CD14-positive monocyte (primary cell): ENCODE data around the gene RUNX2. TPM values are rescaled to one million over a fixed set of nuclear protein-coding genes. Genes with fewer than 3 reads are reported as not detected.

ENCODE experiments used
- DNase-seq, 3 donors: peaks; one replicate each; pipeline ENCODE4 v3.0.0-alpha.2; 2011 to 2022
- H2AFZ ChIP-seq: 2 replicates; pipeline ENCODE4 v1.6.0; 2012; ENCODE audit warnings: mild to moderate bottlenecking, low read depth, low read length, inconsistent platforms; ENCODE audit not compliant: insufficient read depth, poor library complexity, severe bottlenecking
- H3K27ac ChIP-seq, 2 donors: 1 replicate in 1 of 2; 2 replicates in 1 of 2; pipeline ENCODE4 v1.5.1; 2012 to 2013; ENCODE audit warnings: low read length in 2 of 2, control low read depth in 1 of 2, inconsistent platforms in 1 of 2, low read depth in 1 of 2, mild to moderate bottlenecking in 1 of 2
- H3K27me3 ChIP-seq, 2 donors: one replicate each; pipeline versions ENCODE4 v1.6.0 to v1.6.1; 2011 to 2013; ENCODE audit warnings: low read length in 2 of 2; ENCODE audit not compliant: control insufficient read depth in 2 of 2, insufficient read depth in 2 of 2
- H3K36me3 ChIP-seq, 2 donors: replicated peaks in 1 of 2; 1 replicate in 1 of 2; 2 replicates in 1 of 2; pipeline versions ENCODE4 v1.5.1 to v1.6.1; 2012 to 2013; ENCODE audit warnings: low read length in 2 of 2, control low read depth in 1 of 2, inconsistent platforms in 1 of 2, mild to moderate bottlenecking in 1 of 2; ENCODE audit not compliant: insufficient read depth in 2 of 2, control insufficient read depth in 1 of 2
- H3K4me1 ChIP-seq, 2 donors: 1 replicate in 1 of 2; 2 replicates in 1 of 2; pipeline versions ENCODE4 v1.5.1 to v1.6.1; 2012 to 2013; ENCODE audit warnings: low read length in 2 of 2, control low read depth in 1 of 2, inconsistent platforms in 1 of 2, mild to moderate bottlenecking in 1 of 2, moderate library complexity in 1 of 2; ENCODE audit not compliant: insufficient read depth in 2 of 2, control insufficient read depth in 1 of 2
- H3K4me2 ChIP-seq: replicated peaks from 2 replicates; pipeline ENCODE3; 2012; ENCODE audit warnings: low read length, moderate library complexity, mild to moderate bottlenecking; ENCODE audit not compliant: poor library complexity, severe bottlenecking; ENCODE audit errors: extremely low read depth
- H3K4me3 ChIP-seq, 3 experiments: fragments of 200-600 bp in 1 of 3; sonication (generic) in 1 of 3; replicated peaks in 1 of 3; 1 replicate in 2 of 3; 2 replicates in 1 of 3; pipeline ENCODE4 v1.5.1; 2011 to 2013; ENCODE audit warnings: low read length in 3 of 3, mild to moderate bottlenecking in 3 of 3, control low read depth in 2 of 3, low read depth in 2 of 3, inconsistent platforms in 1 of 3, moderate library complexity in 1 of 3
- H3K79me2 ChIP-seq: 2 replicates; pipeline ENCODE4 v1.6.0; 2012; ENCODE audit warnings: mild to moderate bottlenecking, control low read depth, inconsistent platforms, low read length, moderate library complexity; ENCODE audit not compliant: insufficient read depth
- H3K9ac ChIP-seq: 2 replicates; pipeline ENCODE4 v1.6.0; 2017; ENCODE audit warnings: low read length, mild to moderate bottlenecking; ENCODE audit not compliant: insufficient read depth, poor library complexity, severe bottlenecking
- H3K9me3 ChIP-seq, 2 donors: replicated peaks in 1 of 2; 1 replicate in 1 of 2; 2 replicates in 1 of 2; pipeline versions ENCODE4 v1.5.1 to v1.6.1; 2012 to 2013; ENCODE audit warnings: low read length in 2 of 2, control low read depth in 1 of 2; ENCODE audit not compliant: control insufficient read depth in 1 of 2, insufficient read depth in 1 of 2
- H4K20me1 ChIP-seq: 2 replicates; pipeline ENCODE4 v1.6.0; 2012; ENCODE audit warnings: mild to moderate bottlenecking, low read length, control low read depth, moderate library complexity; ENCODE audit not compliant: insufficient read depth
- H3K27ac Mint-ChIP-seq, 7 donors: one replicate each; pipeline ENCODE4 v1.8.0; 2020; ENCODE audit warnings: mild to moderate bottlenecking in 7 of 7, mixed read lengths in 7 of 7, moderate library complexity in 6 of 7, inconsistent platforms in 2 of 7
- H3K27me3 Mint-ChIP-seq, 3 donors: one replicate each; pipeline ENCODE4 v1.8.0; 2021 to 2022; ENCODE audit warnings: low read depth in 3 of 3, mild to moderate bottlenecking in 3 of 3, mixed read lengths in 3 of 3, moderate library complexity in 3 of 3, inconsistent platforms in 1 of 3
- H3K36me3 Mint-ChIP-seq, 2 donors: one replicate each; pipeline ENCODE4 v1.8.0; 2020; ENCODE audit warnings: mixed read lengths in 2 of 2, inconsistent platforms in 1 of 2, mild to moderate bottlenecking in 1 of 2
- H3K4me1 Mint-ChIP-seq: one replicate; pipeline ENCODE4 v1.8.0; 2020; ENCODE audit warnings: mild to moderate bottlenecking, mixed read lengths
- H3K4me3 Mint-ChIP-seq, 2 donors: one replicate each; pipeline ENCODE4 v1.8.0; 2020; ENCODE audit warnings: mild to moderate bottlenecking in 2 of 2, mixed read lengths in 2 of 2, moderate library complexity in 1 of 2
- H3K9me3 Mint-ChIP-seq, 7 donors: one replicate each; pipeline ENCODE4 v1.8.0; 2020 to 2022; ENCODE audit warnings: mixed read lengths in 7 of 7, mild to moderate bottlenecking in 6 of 7, moderate library complexity in 6 of 7, inconsistent platforms in 2 of 7
- intact Hi-C, 2 donors: fragments of 100-400 bp; cut with micrococcal nuclease; formaldehyde crosslinking; loops; one replicate each; pipeline versions ENCODE4 v1.15.0 to v1.15.1; 2023
- polyA plus RNA-seq, 3 donors: library from polyadenylated mRNA; depleted of rRNA in 1 of 3; unstranded in 2 of 3; stranded (reverse) in 1 of 3; fragments of 300-500 nt in 2 of 3; fragments of >200 nt in 1 of 3; fragmentation: Illumina TruSeq in 2 of 3; gene quantifications; 1 replicate in 2 of 3; 2 replicates in 1 of 3; pipeline ENCODE4 v1.2.3, GENCODE V29; 2012 to 2021
- TF ChIP-seq, protein P1 (sequence below): fragments of 200-600 bp; IDR thresholded peaks from one replicate; pipeline ENCODE4 v1.8.0; 2022; ENCODE audit warnings: antibody characterized with exemption, mild to moderate bottlenecking

Gene RUNX2
- polyA plus RNA-seq, 3 donors, result 1.3 to 5.0 (median 2.5) TPM

DNA sequence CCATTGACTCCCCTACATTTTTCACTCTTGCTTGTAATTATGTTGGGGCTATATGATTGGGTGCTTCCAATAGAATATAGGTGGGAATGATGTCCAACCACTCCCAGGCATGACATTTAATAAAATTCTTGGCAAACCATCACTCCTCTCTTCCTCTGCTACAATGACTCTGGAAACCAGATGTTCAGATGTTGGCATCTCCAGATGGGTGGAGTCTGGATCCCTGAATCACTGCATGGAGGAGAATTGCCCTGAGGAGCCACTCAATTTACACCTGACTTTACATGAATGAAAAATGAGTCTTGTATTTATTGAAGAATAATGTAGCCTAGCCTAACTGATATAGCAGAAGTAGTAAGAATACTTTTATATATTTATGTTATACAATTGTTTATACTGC, 356.3 kb downstream of the RUNX2 start:
- H3K4me2 ChIP-seq, result no peak overlapping the region
- no peak overlapping the region for H2AFZ ChIP-seq
- no peaks in the 10 kb centered on the region for H3K27me3 ChIP-seq
- H3K27ac ChIP-seq, result no peak overlapping the region
- Mint-ChIP-seq H3K27me3 (peaks cover 0 to 4% (median 2%) of the 10 kb centered on the region in 3 donors), H3K9me3 (peaks cover 5 to 24% (median 20%) of the 10 kb centered on the region in 7 donors), H3K27ac (no peak overlapping the region), H3K4me1 (peaks cover 8% of the 10 kb centered on the region), H3K36me3 (no peaks in the 10 kb centered on the region), H3K4me3 (no peak overlapping the region)
- H3K4me1 ChIP-seq, result peaks cover 0 to 5% of the 10 kb centered on the region in 2 donors
- no peaks in the 10 kb centered on the region for H3K79me2 ChIP-seq
- H3K9ac ChIP-seq, result no peak overlapping the region
- H3K4me3 ChIP-seq, result no peak overlapping the region
- intact Hi-C loops, result no loop called here
- no peak for DNase-seq
- no peaks in the 10 kb centered on the region for H3K36me3 ChIP-seq
- H3K9me3 ChIP-seq, result peaks cover 6 to 19% of the 10 kb centered on the region in 2 donors
- TF ChIP-seq, protein P1, sequence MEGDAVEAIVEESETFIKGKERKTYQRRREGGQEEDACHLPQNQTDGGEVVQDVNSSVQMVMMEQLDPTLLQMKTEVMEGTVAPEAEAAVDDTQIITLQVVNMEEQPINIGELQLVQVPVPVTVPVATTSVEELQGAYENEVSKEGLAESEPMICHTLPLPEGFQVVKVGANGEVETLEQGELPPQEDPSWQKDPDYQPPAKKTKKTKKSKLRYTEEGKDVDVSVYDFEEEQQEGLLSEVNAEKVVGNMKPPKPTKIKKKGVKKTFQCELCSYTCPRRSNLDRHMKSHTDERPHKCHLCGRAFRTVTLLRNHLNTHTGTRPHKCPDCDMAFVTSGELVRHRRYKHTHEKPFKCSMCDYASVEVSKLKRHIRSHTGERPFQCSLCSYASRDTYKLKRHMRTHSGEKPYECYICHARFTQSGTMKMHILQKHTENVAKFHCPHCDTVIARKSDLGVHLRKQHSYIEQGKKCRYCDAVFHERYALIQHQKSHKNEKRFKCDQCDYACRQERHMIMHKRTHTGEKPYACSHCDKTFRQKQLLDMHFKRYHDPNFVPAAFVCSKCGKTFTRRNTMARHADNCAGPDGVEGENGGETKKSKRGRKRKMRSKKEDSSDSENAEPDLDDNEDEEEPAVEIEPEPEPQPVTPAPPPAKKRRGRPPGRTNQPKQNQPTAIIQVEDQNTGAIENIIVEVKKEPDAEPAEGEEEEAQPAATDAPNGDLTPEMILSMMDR, result no peak
- H4K20me1 ChIP-seq, result no peaks in the 10 kb centered on the region

DNA sequence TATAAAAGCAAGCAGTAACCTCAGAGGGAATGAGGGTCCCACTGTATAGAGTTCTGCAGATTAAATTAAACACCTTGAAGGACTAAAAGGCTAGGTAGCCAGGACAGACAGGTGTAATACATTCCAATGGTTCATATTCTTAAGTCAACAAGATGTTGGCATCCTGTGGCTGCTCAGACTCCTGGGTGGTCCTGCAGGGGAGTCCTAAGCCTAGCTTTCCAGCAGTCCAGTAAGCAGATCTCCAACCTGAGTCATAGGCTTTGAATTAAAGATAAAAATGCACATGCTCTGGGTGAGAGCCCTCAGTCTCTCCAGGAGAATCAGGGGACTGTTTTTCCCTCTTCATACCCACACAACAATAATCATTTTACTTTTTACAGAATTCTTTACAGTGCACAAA, 356.9 kb downstream of the RUNX2 start:
- intact Hi-C loops, result no loop called here
- no peak overlapping the region for H2AFZ ChIP-seq
- peaks cover 0 to 5% of the 10 kb centered on the region in 2 donors for H3K4me1 ChIP-seq
- no peak overlapping the region for H3K4me3 ChIP-seq
- TF ChIP-seq, protein P1, result no peak
- H3K27ac Mint-ChIP-seq, result no peak overlapping the region
- H3K9me3 Mint-ChIP-seq, result peaks cover 5 to 23% (median 20%) of the 10 kb centered on the region in 7 donors
- no peak overlapping the region for H3K4me3 Mint-ChIP-seq
- H3K36me3 ChIP-seq, result no peaks in the 10 kb centered on the region
- H3K4me1 Mint-ChIP-seq, result peaks cover 8% of the 10 kb centered on the region
- H3K4me2 ChIP-seq, result no peak overlapping the region
- no peaks in the 10 kb centered on the region for H4K20me1 ChIP-seq
- H3K27ac ChIP-seq, result no peak overlapping the region
- H3K27me3 ChIP-seq, result no peaks in the 10 kb centered on the region
- no peak for DNase-seq
- no peaks in the 10 kb centered on the region for H3K79me2 ChIP-seq
- no peaks in the 10 kb centered on the region for H3K36me3 Mint-ChIP-seq
- H3K9ac ChIP-seq, result no peak overlapping the region
- H3K9me3 ChIP-seq, result peaks cover 6 to 18% of the 10 kb centered on the region in 2 donors
- peaks cover 0 to 4% (median 2%) of the 10 kb centered on the region in 3 donors for H3K27me3 Mint-ChIP-seq
